NCI-H510A (cell line): ENCODE measurements around the gene WDR48.

Experiments used
- DNase-seq: peaks from one replicate; lab custom pipeline; 2025; lab: John Stamatoyannopoulos, UW

Gene WDR48

DNA sequence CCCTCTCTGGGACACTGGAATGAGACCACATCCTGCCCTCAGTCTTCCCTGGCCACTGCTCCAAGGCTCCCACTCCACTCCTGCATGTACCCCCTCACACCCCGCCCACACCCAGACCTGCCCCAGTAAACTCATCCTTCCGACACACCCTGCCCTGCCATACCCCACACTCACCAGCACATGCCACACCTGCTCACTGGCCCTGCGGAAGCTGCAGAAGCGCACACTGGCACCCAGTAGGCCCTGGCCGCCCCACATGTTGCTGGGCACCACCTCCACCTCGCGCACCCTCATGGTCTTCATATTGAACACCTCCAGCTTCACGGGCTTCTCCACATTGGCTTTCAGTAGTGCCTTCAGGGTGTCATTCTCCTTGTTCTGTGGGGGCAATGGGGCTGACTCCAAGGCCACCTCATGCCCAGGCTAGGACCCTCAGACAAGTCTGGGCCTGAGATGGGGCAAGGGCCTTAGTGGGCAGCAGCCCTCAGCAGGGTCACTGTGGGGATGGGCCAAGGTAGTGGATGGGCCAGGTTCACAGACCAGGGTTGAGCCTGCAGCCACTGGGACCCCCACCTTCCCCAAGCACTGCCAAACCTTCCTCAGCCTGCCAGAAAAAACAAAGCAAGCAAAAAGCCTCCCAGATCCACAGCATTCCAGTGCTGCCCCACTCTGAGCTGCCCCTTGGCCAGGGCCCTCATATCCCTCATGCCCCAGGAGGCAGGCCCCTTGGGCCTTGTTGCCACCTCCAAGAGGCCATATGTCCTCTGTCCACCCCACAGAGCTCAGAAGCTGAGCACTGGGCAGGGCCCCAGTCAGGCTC lies 50.9 kb downstream of the WDR48 start:
- DNase-seq, result no peak

DNA sequence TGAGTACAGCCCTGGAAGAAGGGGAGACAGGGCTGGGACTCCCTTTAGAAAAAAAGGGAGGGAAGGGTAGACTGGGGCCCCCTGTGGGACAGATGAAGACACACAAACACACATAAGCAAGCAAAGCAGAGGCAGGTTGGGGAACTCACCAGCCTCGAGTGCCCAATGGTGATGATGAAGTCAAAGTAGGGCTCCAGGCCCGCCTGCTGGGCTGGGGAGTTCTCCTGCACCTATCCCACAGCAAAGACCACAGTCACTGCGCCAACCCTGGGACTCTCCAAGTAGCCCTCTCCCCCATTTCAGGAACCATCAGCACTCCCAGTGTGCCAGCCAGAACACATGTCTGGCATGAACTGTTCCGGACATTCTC lies 51.5 kb downstream of the WDR48 start:
- no peak for DNase-seq

GRCh38 chr3:39103791-39104552 lies 52.2 kb downstream of the WDR48 start:
- DNase-seq, result no peak

DNA sequence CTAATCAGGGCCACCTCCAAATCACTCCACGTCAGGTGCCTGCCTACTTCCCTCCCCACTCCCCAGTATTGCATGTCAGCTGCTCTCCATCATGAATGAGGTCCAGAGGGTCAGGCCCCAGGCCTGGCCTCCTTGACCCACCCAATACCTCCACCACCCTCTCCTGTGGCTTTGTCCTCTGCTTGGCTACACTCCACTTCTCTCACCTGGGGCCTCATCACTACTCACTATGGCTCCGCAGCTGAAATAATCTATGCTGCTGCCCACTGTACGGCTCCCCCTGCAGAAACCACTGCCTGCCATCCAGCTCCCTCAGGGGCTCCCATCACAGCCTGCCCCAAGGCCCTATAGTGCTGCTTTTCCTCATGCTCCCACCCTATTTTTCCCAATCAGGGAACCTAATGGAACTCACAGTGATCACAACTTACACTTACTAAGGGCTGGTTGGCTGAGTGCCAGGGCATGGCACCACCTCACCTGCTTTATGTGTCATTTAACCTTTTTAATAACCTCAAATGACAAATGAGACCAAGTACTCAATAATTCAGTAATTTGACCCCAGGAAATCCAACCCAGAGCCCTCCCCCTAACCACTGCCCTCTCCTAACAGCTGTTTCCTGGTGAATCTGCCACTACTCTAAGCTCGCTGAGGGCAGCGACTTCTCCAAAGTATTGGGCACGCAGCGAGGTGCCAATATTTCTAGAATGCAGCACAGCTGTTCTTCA lies 53.3 kb downstream of the WDR48 start:
- no peak for DNase-seq

GRCh38 chr3:39105687-39106063 lies 53.9 kb downstream of the WDR48 start:
- DNase-seq, result no peak

- DNase-seq, result no peak
Measured at GRCh38 chr3:39106281-39106811, 54.5 kb downstream of the WDR48 start.

DNA sequence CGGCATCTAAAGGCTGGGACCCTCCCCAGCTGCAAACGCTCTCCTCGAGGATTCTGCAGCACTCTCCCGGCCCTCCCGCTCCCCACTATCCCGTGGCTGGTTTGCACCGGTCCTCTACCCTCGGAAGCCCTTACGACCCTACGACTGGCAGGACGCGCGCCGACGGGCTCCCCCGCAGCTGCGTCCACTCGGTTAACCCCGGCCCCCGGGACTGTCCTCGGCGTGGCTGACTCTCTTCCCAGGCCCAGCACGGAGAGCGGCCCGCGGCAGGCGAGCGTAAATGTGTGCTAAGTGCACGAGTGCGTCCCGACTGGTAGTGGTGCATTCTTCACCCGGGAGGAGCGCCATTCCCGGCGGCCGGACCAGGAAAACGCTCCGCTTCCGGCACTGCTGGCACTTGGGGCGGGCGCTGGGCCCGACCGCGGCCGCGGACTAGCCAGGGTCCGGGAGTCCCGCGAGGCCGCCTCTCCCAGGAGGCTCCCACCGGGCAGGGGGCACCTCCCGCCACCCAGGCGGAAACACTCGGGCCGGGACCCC lies 55.1 kb downstream of the WDR48 start:
- no peak for DNase-seq

- DNase-seq, result peak; percentile 41
Measured at GRCh38 chr3:39107388-39108199, 55.8 kb downstream of the WDR48 start, which contains the start of the genes GORASP1 and TTC21A. TSS of gene GORASP1 (minus strand) at chr3:39107627. CDS start at chr3:39107541, 86 bp downstream. TSS of gene TTC21A (plus strand) at chr3:39107680. CDS start at chr3:39107838, 158 bp downstream.

GRCh38 chr3:39108200-39108710 lies 56.4 kb downstream of the WDR48 start:
- DNase-seq, result no peak

DNA sequence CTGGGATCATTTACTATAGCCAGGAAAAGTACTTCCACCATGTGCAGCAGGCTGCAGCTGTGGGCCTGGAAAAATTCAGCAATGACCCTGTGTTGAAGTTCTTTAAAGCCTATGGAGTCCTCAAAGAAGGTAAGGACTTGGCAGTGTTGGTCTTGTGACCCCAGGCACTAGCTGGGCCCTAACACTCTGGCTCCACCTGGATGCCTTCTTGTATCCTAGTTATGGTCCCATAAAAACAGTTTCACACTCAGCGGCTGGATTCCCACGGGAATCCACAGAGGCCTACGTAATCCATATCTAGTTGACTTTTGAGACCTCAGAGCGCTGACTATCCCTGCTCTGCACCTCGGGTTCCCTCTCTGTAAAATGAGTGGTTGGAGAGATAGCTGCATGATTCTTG lies 57.3 kb downstream of the WDR48 start:
- DNase-seq, result no peak

DNA sequence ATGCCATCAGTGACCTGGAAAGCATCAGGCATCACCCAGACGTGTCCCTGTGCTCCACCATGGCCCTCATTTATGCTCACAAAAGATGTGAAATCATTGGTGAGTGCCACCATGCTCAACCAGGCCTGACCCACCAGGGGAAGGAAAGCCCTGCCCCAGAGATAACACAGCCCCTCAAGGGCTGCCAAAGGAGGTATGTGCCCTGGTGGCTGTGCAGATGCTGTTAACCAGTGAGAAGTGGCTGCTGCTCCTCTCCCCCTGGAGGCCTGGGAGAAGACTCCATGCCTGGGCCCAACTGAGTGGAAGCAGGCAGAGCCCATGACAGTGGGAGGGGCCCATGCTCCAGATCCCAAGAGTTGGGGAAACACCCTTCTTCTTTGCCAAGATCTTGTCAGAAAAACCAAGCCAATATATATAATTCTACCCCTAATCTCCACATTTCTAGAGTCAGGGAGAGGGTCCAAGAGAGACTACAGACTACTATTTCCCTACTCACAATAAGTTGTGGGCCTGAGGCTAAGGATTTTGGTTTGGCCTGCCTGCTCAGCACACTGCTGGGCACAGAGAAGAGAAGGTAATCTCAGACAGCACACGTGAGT lies 58.3 kb downstream of the WDR48 start:
- DNase-seq, result no peak

- no peak for DNase-seq
Measured at GRCh38 chr3:39112113-39112512, 60.3 kb downstream of the WDR48 start.

- DNase-seq, result no peak
Measured at GRCh38 chr3:39112535-39112934, 60.7 kb downstream of the WDR48 start.

GRCh38 chr3:39113291-39113690 lies 61.5 kb downstream of the WDR48 start:
- no peak for DNase-seq

DNA sequence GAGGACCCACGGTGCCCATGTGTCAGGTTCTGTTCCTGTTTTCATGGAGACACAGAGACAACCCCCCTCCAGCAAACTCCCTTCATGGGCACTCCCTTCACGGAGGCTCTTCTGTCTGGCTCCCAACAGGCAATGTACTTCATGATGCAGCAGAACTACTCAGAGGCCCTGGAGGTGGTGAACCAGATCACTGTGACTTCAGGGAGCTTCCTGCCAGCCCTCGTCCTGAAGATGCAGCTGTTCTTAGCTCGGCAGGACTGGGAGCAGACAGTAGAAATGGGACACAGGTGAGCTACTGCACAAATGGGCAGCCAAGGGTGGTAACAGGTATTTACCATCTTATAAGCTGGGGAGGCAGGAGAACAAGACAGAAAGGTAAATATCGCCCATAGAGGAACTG lies 62.6 kb downstream of the WDR48 start:
- DNase-seq, result no peak

GRCh38 chr3:39115870-39116269 lies 64.1 kb downstream of the WDR48 start:
- no peak for DNase-seq

- DNase-seq, result no peak
Measured at GRCh38 chr3:39118079-39118478, 66.3 kb downstream of the WDR48 start.

- DNase-seq, result no peak
Measured at GRCh38 chr3:39118931-39119660, 67.3 kb downstream of the WDR48 start.

DNA sequence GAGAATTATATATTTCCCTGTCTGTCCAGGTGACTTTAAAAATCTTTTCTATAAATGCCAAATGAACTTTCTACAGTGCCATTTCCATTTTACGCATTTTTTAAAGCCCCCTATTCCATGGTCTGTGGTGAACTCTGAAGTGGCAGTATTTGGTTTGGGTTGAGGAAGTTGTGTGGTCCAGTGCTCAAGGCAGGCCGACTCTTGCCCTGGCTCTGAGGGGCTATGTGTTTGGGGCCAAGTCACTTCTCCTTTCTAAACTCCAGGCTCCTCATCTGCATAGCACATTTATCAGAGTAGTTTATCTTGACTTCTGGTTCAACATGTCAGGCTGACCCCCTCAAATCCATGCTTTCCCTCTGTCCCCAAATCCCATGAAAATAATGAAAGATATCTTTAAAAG lies 69.8 kb downstream of the WDR48 start:
- DNase-seq, result no peak

DNA sequence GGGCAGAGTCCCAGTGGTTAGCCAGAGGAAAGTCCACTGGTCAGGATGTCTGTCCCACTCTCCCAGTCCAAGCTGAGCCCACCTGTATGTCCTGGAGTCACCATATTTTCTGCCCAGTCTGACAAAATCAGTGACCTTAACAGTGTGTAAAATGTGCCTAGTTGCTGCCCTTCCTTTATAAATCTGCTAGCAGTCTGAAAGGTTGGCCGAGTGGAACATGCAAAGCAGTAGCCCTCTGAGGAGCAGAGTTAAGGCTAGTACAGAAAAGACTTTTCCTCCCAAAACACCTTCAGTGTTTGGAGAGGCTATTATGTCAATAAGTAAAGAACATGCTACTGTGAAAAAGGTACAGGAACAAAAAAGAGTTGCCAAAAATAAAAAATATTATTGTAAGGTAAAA lies 71.0 kb downstream of the WDR48 start:
- no peak for DNase-seq
